HG03097 (cell line): ENCODE results near the gene PLVAP.

ENCODE experiments used
- ATAC-seq: cut with Tn5 transposase; IDR thresholded peaks from one replicate; pipeline ENCODE4 v1.9.1; 2021; ENCODE audit not compliant: unreplicated experiment, low FRiP score

The PLVAP gene

GRCh38 chr19:17336872-17337674, 40.1 kb downstream of the PLVAP start, which contains the start of gene GTPBP3:
Gene GTPBP3, plus strand, starts transcription at chr19:17337553. Its CDS starts 59 bp downstream, at chr19:17337612.
- peak; percentile 72 for ATAC-seq

GRCh38 chr19:17335575-17335974, 41.6 kb downstream of the PLVAP start:
- no peak for ATAC-seq

GRCh38 chr19:17334414-17335409, 42.4 kb downstream of the PLVAP start, which contains the start of gene ANO8:
Gene ANO8, minus strand, starts transcription at chr19:17334855. Its CDS starts 185 bp downstream, at chr19:17334670.
- ATAC-seq, result peak; percentile 50

- ATAC-seq, result no peak
Observed at GRCh38 chr19:17333611-17334413, 43.3 kb downstream of the PLVAP start.

- no peak for ATAC-seq
Observed at GRCh38 chr19:17332677-17333581, 44.2 kb downstream of the PLVAP start.

- no peak for ATAC-seq
Observed at GRCh38 chr19:17332360-17332676, 44.8 kb downstream of the PLVAP start.

- no peak for ATAC-seq
Observed at GRCh38 chr19:17331045-17331558, 46.0 kb downstream of the PLVAP start.

- no peak for ATAC-seq
Observed at GRCh38 chr19:17330262-17331044, 46.7 kb downstream of the PLVAP start.

- no peak for ATAC-seq
Observed at GRCh38 chr19:17329366-17330261, 47.5 kb downstream of the PLVAP start.

- ATAC-seq, result no peak
Observed at GRCh38 chr19:17328517-17329365, 48.4 kb downstream of the PLVAP start.

GRCh38 chr19:17327654-17328516, 49.3 kb downstream of the PLVAP start:
- ATAC-seq, result no peak

- no peak for ATAC-seq
Observed at GRCh38 chr19:17327068-17327653, 50.0 kb downstream of the PLVAP start.

- no peak for ATAC-seq
Observed at GRCh38 chr19:17326595-17326966, 50.6 kb downstream of the PLVAP start.

GRCh38 chr19:17325881-17326594, 51.1 kb downstream of the PLVAP start:
- no peak for ATAC-seq

- ATAC-seq, result no peak
Observed at GRCh38 chr19:17325133-17325532, 52.0 kb downstream of the PLVAP start.
